Uterus (tissue), 4 donors: ENCODE data around the gene ATF2. TPM values are rescaled to one million over a fixed set of nuclear protein-coding genes. Genes with fewer than 3 reads are reported as not detected.

Experiments
- DNase-seq, 2 donors: peaks; one replicate each; pipeline ENCODE4 v3.0.0-alpha.2; 2019 to 2020
- H3K27ac ChIP-seq, 2 donors: fragments of 200-600 bp; sonication (generic); 1 replicate in 1 of 2; 2 replicates in 1 of 2; pipeline ENCODE4 v1.5.1; 2016 to 2018
- H3K27me3 ChIP-seq, 2 donors: fragments of 200-600 bp; sonication (generic); one replicate each; pipeline ENCODE4 v1.5.1; 2018 to 2019; ENCODE audit warnings: control low read depth in 1 of 2
- H3K36me3 ChIP-seq, 2 donors: fragments of 200-600 bp; sonication (generic); one replicate each; pipeline ENCODE4 v1.5.1; 2019; ENCODE audit warnings: control low read depth in 1 of 2
- H3K4me1 ChIP-seq, 2 donors: fragments of 200-600 bp; sonication (generic); one replicate each; pipeline ENCODE4 v1.5.1; 2018 to 2019; ENCODE audit warnings: control low read depth in 1 of 2
- H3K4me3 ChIP-seq, 2 donors: fragments of 200-600 bp; sonication (generic); 1 replicate in 1 of 2; 2 replicates in 1 of 2; pipeline ENCODE4 v1.5.1; 2018 to 2019; ENCODE audit warnings: mild to moderate bottlenecking in 1 of 2
- H3K9me3 ChIP-seq, 2 donors: fragments of 200-600 bp; sonication (generic); one replicate each; pipeline ENCODE4 v1.5.1; 2019; ENCODE audit warnings: control low read depth in 1 of 2
- POLR2A ChIP-seq, 2 donors: fragments of 450-650 bp; IDR thresholded peaks; one replicate each; pipeline ENCODE4 v1.6.1; 2016; ENCODE audit warnings: antibody characterized with exemption in 2 of 2, mild to moderate bottlenecking in 1 of 2, moderate library complexity in 1 of 2
- intact Hi-C: fragments of 100-400 bp; cut with DNase I; formaldehyde crosslinking; loops from one replicate; pipeline ENCODE4 v1.15.1; 2023; ENCODE audit warnings: low total_unique reads
- total RNA-seq, 4 donors: library from RNA; depleted of rRNA in 3 of 4; stranded (reverse); fragments of >200 nt in 3 of 4; gene quantifications; one replicate each; pipeline versions ENCODE4 v1.1.0 to v1.2.4, GENCODE V29; 2014 to 2023
- TF ChIP-seq, protein P1 (sequence below), 4 experiments: fragments of 200-600 bp in 2 of 4; fragments of 450-650 bp in 2 of 4; sonication (generic) in 2 of 4; IDR thresholded peaks; one replicate each; pipeline ENCODE4 v1.5.1; 2016 to 2019; ENCODE audit warnings: antibody characterized with exemption in 4 of 4, mild to moderate bottlenecking in 2 of 4, moderate library complexity in 1 of 4
- donor health status: DM: yes; HTN: yes; CAD: no.

The ATF2 gene
- total RNA-seq, 4 donors from 2014 or later: 52.3 to 102 (median 79.2) TPM

DNA sequence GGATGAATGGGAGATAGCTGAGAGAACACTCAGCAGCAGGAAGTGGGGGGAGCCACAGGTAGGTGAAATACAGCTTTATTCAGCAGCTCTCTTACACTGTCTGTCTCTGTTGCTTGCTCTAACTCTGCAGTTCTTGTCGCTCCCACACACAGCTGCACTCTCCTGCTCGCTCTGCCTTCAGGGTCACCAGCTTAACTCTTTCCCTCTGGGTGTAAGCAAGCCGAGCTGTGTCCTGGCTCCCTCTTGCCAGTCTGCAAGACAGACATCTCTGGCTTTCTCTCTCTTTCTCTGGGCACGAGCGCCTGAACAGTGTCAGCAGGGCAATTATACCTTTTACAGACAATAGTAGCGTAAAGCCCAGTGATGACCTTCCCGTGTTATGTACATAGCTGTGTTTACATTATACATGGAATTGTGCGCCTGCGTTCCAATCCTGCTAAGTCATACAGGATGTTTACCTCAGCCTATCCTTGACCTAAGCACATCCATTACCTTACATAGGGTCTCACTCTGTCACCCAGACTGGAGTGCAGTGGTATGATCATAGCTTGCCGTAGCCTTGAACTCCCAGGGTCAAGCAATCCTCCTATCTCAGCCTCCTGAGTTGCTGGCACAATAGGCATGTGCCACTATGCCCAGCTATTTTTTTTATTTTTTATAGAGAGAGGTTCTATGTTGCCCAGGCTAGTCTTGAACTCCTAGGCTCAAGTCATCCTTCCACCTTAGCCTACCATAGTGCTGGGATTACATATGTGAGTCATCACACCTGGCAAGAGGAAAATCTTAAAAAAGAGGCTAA, 105.0 kb downstream of the ATF2 start:
- Histone ChIP-seq H3K9me3 (no peaks in the 10 kb centered on the region), H3K36me3 (no peaks in the 10 kb centered on the region), H3K4me3 (no peak overlapping the region), H3K27ac (no peak overlapping the region), H3K27me3 (no peaks in the 10 kb centered on the region), H3K4me1 (no peaks in the 10 kb centered on the region)
- intact Hi-C loops: no loop called here
- no peak for DNase-seq
- TF ChIP-seq, protein P1, sequence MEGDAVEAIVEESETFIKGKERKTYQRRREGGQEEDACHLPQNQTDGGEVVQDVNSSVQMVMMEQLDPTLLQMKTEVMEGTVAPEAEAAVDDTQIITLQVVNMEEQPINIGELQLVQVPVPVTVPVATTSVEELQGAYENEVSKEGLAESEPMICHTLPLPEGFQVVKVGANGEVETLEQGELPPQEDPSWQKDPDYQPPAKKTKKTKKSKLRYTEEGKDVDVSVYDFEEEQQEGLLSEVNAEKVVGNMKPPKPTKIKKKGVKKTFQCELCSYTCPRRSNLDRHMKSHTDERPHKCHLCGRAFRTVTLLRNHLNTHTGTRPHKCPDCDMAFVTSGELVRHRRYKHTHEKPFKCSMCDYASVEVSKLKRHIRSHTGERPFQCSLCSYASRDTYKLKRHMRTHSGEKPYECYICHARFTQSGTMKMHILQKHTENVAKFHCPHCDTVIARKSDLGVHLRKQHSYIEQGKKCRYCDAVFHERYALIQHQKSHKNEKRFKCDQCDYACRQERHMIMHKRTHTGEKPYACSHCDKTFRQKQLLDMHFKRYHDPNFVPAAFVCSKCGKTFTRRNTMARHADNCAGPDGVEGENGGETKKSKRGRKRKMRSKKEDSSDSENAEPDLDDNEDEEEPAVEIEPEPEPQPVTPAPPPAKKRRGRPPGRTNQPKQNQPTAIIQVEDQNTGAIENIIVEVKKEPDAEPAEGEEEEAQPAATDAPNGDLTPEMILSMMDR (IDR thresholded peaks at IDR 0.05): no peak
- no peak for TF ChIP-seq POLR2A (IDR thresholded peaks at IDR 0.05)

DNA sequence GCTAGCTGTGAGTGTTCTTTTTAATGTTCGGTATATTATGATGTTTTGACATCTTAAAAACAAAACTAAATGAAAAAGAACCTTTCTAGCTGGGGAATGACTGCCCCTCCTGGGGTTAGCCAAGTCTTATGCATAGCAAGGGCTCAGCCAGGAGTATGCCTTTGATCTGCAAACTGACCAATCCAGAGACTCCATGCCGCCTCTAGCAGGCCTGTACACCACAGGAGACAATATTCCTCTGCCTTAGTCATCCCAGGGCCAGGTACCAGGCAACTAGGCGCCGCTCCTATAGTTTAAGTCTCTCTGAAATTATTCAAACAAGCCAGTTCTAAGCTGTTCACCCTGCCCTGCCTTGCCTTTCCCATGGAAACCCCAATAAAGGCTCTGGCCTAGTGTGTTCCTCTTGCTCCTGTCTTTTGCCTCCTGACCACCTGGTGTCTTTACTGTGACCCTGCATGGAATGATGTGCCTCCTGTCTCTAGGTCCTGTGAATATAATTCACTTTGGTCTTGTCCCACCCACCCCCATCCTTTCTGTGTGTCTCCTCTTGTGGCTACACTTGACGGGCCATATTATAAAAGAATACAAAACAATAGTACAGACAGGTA, 110.8 kb downstream of the ATF2 start:
- Histone ChIP-seq H3K4me3 (no peak overlapping the region), H3K27me3 (no peaks in the 10 kb centered on the region), H3K36me3 (no peaks in the 10 kb centered on the region), H3K4me1 (no peaks in the 10 kb centered on the region), H3K9me3 (no peaks in the 10 kb centered on the region), H3K27ac (no peak overlapping the region)
- intact Hi-C loops: no loop called here
- DNase-seq: no peak
- TF ChIP-seq, protein P1 (IDR thresholded peaks at IDR 0.05): no peak
- TF ChIP-seq POLR2A (IDR thresholded peaks at IDR 0.05): no peak

DNA sequence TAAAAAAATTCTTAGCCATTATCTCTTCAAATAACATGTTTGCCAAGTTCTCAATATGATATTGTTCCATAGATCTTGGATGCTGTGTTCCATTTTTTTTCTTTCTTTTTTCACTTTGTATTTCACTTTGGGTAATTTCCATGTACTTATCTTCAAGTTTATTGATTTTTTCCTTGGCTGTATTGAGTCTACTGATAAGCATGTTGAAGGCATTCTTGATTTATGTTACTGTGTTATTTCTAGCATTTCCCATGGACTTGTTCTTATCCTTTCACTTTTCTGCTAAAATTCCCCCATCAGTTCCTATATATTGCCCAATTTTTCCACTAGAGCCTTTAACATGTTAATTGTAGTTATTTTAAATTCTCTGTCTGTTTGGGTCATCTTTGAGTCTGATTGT, 112.0 kb downstream of the ATF2 start:
- H3K4me3 ChIP-seq: no peak overlapping the region
- TF ChIP-seq, protein P1 (IDR thresholded peaks at IDR 0.05): no peak
- TF ChIP-seq POLR2A (IDR thresholded peaks at IDR 0.05): no peak
- H3K9me3 ChIP-seq: no peaks in the 10 kb centered on the region
- no peaks in the 10 kb centered on the region for H3K4me1 ChIP-seq
- no peaks in the 10 kb centered on the region for H3K36me3 ChIP-seq
- intact Hi-C loops: no loop called here
- no peak for DNase-seq
- no peaks in the 10 kb centered on the region for H3K27me3 ChIP-seq
- H3K27ac ChIP-seq: no peak overlapping the region

DNA sequence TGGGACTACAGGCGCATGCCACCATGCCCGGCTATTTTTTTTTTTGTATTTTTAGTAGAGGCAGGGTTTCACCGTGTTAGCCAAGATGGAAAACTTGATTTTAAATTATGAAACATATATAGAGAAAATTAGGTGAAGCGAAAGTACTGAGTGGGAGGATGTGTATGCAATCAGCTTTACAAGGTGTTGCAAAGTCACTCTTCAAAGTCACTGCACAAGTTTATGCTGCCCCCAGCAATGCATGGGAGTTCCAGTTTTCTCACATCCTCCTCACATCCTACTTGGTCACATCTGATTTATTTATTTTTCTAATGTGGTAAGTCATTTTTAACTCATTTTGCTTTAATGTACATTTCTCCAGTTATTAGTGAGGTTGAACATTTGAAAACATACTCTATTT, 113.7 kb downstream of the ATF2 start:
- intact Hi-C loops: no loop called here
- Histone ChIP-seq H3K27ac (no peak overlapping the region), H3K36me3 (no peaks in the 10 kb centered on the region), H3K4me1 (no peaks in the 10 kb centered on the region), H3K4me3 (no peak overlapping the region), H3K9me3 (no peaks in the 10 kb centered on the region), H3K27me3 (no peaks in the 10 kb centered on the region)
- TF ChIP-seq, protein P1 (IDR thresholded peaks at IDR 0.05): no peak
- TF ChIP-seq POLR2A (IDR thresholded peaks at IDR 0.05): no peak
- no peak for DNase-seq

DNA sequence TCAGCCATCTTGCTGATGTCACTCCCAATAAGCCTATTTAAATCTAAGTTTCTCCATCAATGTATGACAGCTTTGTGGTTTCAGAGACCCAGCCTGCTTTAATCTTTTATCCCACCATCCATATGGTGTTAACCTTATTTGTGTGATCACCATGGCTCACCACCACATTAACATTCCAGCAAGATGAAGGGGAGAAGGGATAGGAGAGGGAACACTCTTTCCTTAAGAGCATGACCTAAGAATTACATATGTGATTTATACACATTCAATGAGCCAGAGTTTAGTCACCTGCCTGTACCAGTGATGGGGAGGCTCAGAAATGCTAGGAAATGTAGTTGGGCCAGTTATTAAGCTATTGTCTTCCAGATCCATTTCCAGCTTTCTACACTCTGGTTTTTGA, 118.3 kb downstream of the ATF2 start:
- TF ChIP-seq POLR2A (IDR thresholded peaks at IDR 0.05): no peak
- TF ChIP-seq, protein P1 (IDR thresholded peaks at IDR 0.05): no peak
- no peak overlapping the region for H3K27ac ChIP-seq
- H3K4me1 ChIP-seq: no peaks in the 10 kb centered on the region
- H3K4me3 ChIP-seq: no peak overlapping the region
- H3K9me3 ChIP-seq: no peaks in the 10 kb centered on the region
- intact Hi-C loops: no loop called here
- DNase-seq: no peak
- no peaks in the 10 kb centered on the region for H3K36me3 ChIP-seq
- H3K27me3 ChIP-seq: no peaks in the 10 kb centered on the region
